MM.1S (cell line): ENCODE results near the gene RPTOR.

ENCODE experiments used
- DNase-seq: peaks from one replicate; pipeline ENCODE4 v3.0.0-alpha.2; 2015
- H2AFZ ChIP-seq: fragments of 300-600 bp; sonication (generic); 2 replicates; pipeline ENCODE4 v1.6.0; 2016; ENCODE audit warnings: antibody characterized with exemption, low read length
- H3F3A ChIP-seq: fragments of 300-600 bp; sonication (generic); 2 replicates; pipeline ENCODE4 v1.6.1; 2016; ENCODE audit warnings: mild to moderate bottlenecking, antibody characterized with exemption, low read length, moderate library complexity, mixed read lengths; ENCODE audit not compliant: insufficient read depth
- H3K27ac ChIP-seq: fragments of 300-600 bp; sonication (generic); 2 replicates; pipeline ENCODE4 v1.5.1; 2016; ENCODE audit warnings: mild to moderate bottlenecking, low read length
- H3K27me3 ChIP-seq: fragments of 300-600 bp; sonication (generic); replicated peaks from 2 replicates; pipeline ENCODE4 v1.6.0; 2016; ENCODE audit warnings: low read length; ENCODE audit not compliant: insufficient read depth
- H3K36me3 ChIP-seq: fragments of 300-600 bp; sonication (generic); replicated peaks from 2 replicates; pipeline ENCODE4 v1.6.1; 2016; ENCODE audit warnings: mild to moderate bottlenecking, low read length, mixed read lengths; ENCODE audit not compliant: insufficient read depth
- H3K4me1 ChIP-seq: fragments of 300-600 bp; sonication (generic); 2 replicates; pipeline ENCODE4 v1.6.1; 2016; ENCODE audit warnings: low read length, mixed read lengths
- H3K4me2 ChIP-seq: fragments of 300-600 bp; sonication (generic); 2 replicates; pipeline ENCODE4 v1.6.0; 2016; ENCODE audit warnings: low read depth, low read length
- H3K4me3 ChIP-seq: fragments of 300-600 bp; sonication (generic); 2 replicates; pipeline ENCODE4 v1.5.1; 2016; ENCODE audit warnings: low read length, mixed read lengths
- H3K79me2 ChIP-seq: fragments of 300-600 bp; sonication (generic); 2 replicates; pipeline ENCODE4 v1.6.1; 2016; ENCODE audit warnings: mixed run types, low read length, mixed read lengths
- H3K9ac ChIP-seq: fragments of 300-600 bp; sonication (generic); 2 replicates; pipeline ENCODE4 v1.6.1; 2016; ENCODE audit warnings: low read length, mixed read lengths
- H3K9me2 ChIP-seq: fragments of 300-600 bp; sonication (generic); replicated peaks from 2 replicates; pipeline ENCODE4 v1.6.1; 2016; ENCODE audit warnings: mild to moderate bottlenecking, low read length, mixed read lengths; ENCODE audit not compliant: insufficient read depth
- H3K9me3 ChIP-seq: fragments of 300-600 bp; sonication (generic); replicated peaks from 2 replicates; pipeline ENCODE4 v1.6.1; 2016; ENCODE audit warnings: mild to moderate bottlenecking, low read length, mixed read lengths; ENCODE audit not compliant: insufficient read depth
- H4K20me1 ChIP-seq: fragments of 300-600 bp; sonication (generic); 2 replicates; pipeline ENCODE4 v1.6.1; 2016; ENCODE audit warnings: mild to moderate bottlenecking, low read length, moderate library complexity, mixed read lengths; ENCODE audit not compliant: insufficient read depth
- CTCF ChIP-seq: fragments of 300-600 bp; sonication (generic); IDR thresholded peaks from 2 replicates; pipeline ENCODE4 v1.5.1; 2016; ENCODE audit warnings: antibody characterized with exemption, low read length, mixed read lengths
- EZH2 ChIP-seq: fragments of 300-600 bp; sonication (generic); optimal IDR thresholded peaks from 2 replicates; pipeline ENCODE3; 2017; ENCODE audit warnings: low read depth, mild to moderate bottlenecking, antibody characterized with exemption, low read length, mixed read lengths
- EZH2phosphoT487 ChIP-seq: fragments of 300-600 bp; sonication (generic); IDR thresholded peaks from 2 replicates; pipeline ENCODE4 v1.6.1; 2018; ENCODE audit warnings: antibody characterized with exemption, low read length

RPTOR gene

GRCh38 chr17:80786470-80786869 is 241.8 kb downstream of the RPTOR start:
- Histone ChIP-seq H3K9me3 (no peaks in the 10 kb centered on the region), H3K9ac (no peak overlapping the region), H4K20me1 (no peaks in the 10 kb centered on the region), H3K4me2 (no peak overlapping the region), H3F3A (no peaks in the 10 kb centered on the region), H3K9me2 (no peaks in the 10 kb centered on the region), H3K4me3 (no peak overlapping the region), H3K4me1 (no peaks in the 10 kb centered on the region), H2AFZ (no peak overlapping the region), H3K36me3 (no peaks in the 10 kb centered on the region), H3K27ac (no peak overlapping the region), H3K27me3 (no peaks in the 10 kb centered on the region), H3K79me2 (no peaks in the 10 kb centered on the region)
- TF ChIP-seq CTCF: no peak
- TF ChIP-seq EZH2: no peak
- no peak for TF ChIP-seq EZH2phosphoT487
- DNase-seq: no peak

GRCh38 chr17:80786887-80787286 is 242.2 kb downstream of the RPTOR start:
- no peak for DNase-seq
- Histone ChIP-seq H3K4me2 (no peak overlapping the region), H4K20me1 (no peaks in the 10 kb centered on the region), H3F3A (no peaks in the 10 kb centered on the region), H3K4me3 (no peak overlapping the region), H3K9me2 (no peaks in the 10 kb centered on the region), H3K4me1 (no peaks in the 10 kb centered on the region), H3K36me3 (no peaks in the 10 kb centered on the region), H3K79me2 (no peaks in the 10 kb centered on the region), H3K9ac (no peak overlapping the region), H3K27ac (no peak overlapping the region), H3K9me3 (no peaks in the 10 kb centered on the region), H2AFZ (no peak overlapping the region), H3K27me3 (no peaks in the 10 kb centered on the region)
- TF ChIP-seq EZH2 (no peak), EZH2phosphoT487 (no peak), CTCF (no peak)

GRCh38 chr17:80787881-80788280 is 243.2 kb downstream of the RPTOR start:
- Histone ChIP-seq H3K9ac (no peak overlapping the region), H3K79me2 (no peaks in the 10 kb centered on the region), H3F3A (no peaks in the 10 kb centered on the region), H3K9me3 (no peaks in the 10 kb centered on the region), H3K9me2 (no peaks in the 10 kb centered on the region), H3K27ac (no peak overlapping the region), H3K4me3 (no peak overlapping the region), H3K4me1 (no peaks in the 10 kb centered on the region), H4K20me1 (no peaks in the 10 kb centered on the region), H2AFZ (no peak overlapping the region), H3K27me3 (no peaks in the 10 kb centered on the region), H3K36me3 (no peaks in the 10 kb centered on the region), H3K4me2 (no peak overlapping the region)
- no peak for TF ChIP-seq EZH2
- no peak for TF ChIP-seq EZH2phosphoT487
- TF ChIP-seq CTCF: no peak
- no peak for DNase-seq
